OCI-LY7 (cell line): ENCODE data around the gene KL.

Experiments used
- CTCF ChIP-seq: fragments of 200-600 bp; sonication (generic); conservative IDR thresholded peaks from 2 replicates; pipeline ENCODE4 v1.5.1; 2014; ENCODE audit warnings: mild to moderate bottlenecking, antibody characterized with exemption, low read length, moderate library complexity, mixed read lengths
- EZH2phosphoT487 ChIP-seq: fragments of 200-600 bp; sonication (generic); IDR thresholded peaks from 2 replicates; pipeline ENCODE4 v1.6.1; 2018; ENCODE audit warnings: low read depth, borderline replicate concordance, mild to moderate bottlenecking, mixed run types, antibody characterized with exemption, low read length, moderate library complexity, mixed read lengths

GRCh38 chr13:33040090-33040489 is 23.9 kb downstream of the KL start:
- TF ChIP-seq CTCF (no peak), EZH2phosphoT487 (no peak)
